Lung (tissue), 12 donors: ENCODE data around the gene FKBP8. TPM values are rescaled to one million over a fixed set of nuclear protein-coding genes. Genes with fewer than 3 reads are reported as not detected.
A peak's percentile ranks its signal among the peaks of the same experiment; 100 is the strongest.

Experiments
- ATAC-seq: fragments of 200-7000 bp; cut with Tn5 transposase; one replicate; pipeline ENCODE4 v1.9.1; 2020; ENCODE audit warnings: moderate number of reproducible peaks; ENCODE audit not compliant: insufficient read depth, low FRiP score
- DNase-seq, 3 donors: peaks; one replicate each; pipeline ENCODE4 v3.0.0-alpha.2; 2013 to 2017
- H3K27ac ChIP-seq, 2 donors: one replicate each; pipeline ENCODE4 v1.5.1; 2013; ENCODE audit warnings: mild to moderate bottlenecking in 2 of 2, moderate library complexity in 2 of 2, control low read depth in 1 of 2, inconsistent platforms in 1 of 2, low read depth in 1 of 2, low read length in 1 of 2
- H3K27me3 ChIP-seq, 3 donors: one replicate each; pipeline ENCODE4 v1.5.1; 2013; ENCODE audit warnings: low read length in 2 of 3; ENCODE audit not compliant: control insufficient read depth in 3 of 3, insufficient read depth in 3 of 3
- H3K36me3 ChIP-seq, 4 donors: one replicate each; pipeline ENCODE4 v1.5.1; 2013; ENCODE audit warnings: low read length in 4 of 4, mild to moderate bottlenecking in 1 of 4, moderate library complexity in 1 of 4; ENCODE audit not compliant: control insufficient read depth in 4 of 4, insufficient read depth in 4 of 4
- H3K4me1 ChIP-seq, 5 donors: one replicate each; pipeline ENCODE4 v1.5.1; 2013; ENCODE audit warnings: low read length in 5 of 5, mild to moderate bottlenecking in 2 of 5, moderate library complexity in 1 of 5; ENCODE audit not compliant: control insufficient read depth in 5 of 5, insufficient read depth in 5 of 5
- H3K4me3 ChIP-seq: one replicate; pipeline ENCODE4 v1.5.1; 2013; ENCODE audit warnings: mild to moderate bottlenecking, control low read depth, moderate library complexity
- H3K9ac ChIP-seq, 2 donors: one replicate each; pipeline ENCODE4 v1.5.1; 2013; ENCODE audit warnings: low read length in 2 of 2, control low read depth in 1 of 2; ENCODE audit not compliant: insufficient read depth in 1 of 2
- H3K9me3 ChIP-seq, 4 donors: one replicate each; pipeline ENCODE4 v1.5.1; 2013; ENCODE audit warnings: low read length in 3 of 4, mild to moderate bottlenecking in 1 of 4, moderate library complexity in 1 of 4; ENCODE audit not compliant: control insufficient read depth in 4 of 4, insufficient read depth in 3 of 4
- WGBS, 2 donors: extraction: QIAGEN DNeasy Blood & Tissue Kit; methylation state at CpG; one replicate each; pipeline ENCODE4 v1.1.7; 2013; 5-methylcytosine and 5-hydroxymethylcytosine counted together
- polyA plus RNA-seq, 2 donors: library from polyadenylated mRNA; stranded (reverse); fragments of 200-250 nt; gene quantifications; one replicate each; pipeline ENCODE4 v1.2.1, GENCODE V29; 2013
- total RNA-seq, 2 donors: library from RNA; depleted of rRNA in 1 of 2; stranded (reverse); fragments of >200 nt in 1 of 2; gene quantifications; one replicate each; pipeline ENCODE4 v1.2.1, GENCODE V29; 2014 to 2021
- TF ChIP-seq, protein P1 (sequence below): IDR thresholded peaks from 2 replicates; pipeline ENCODE4 v1.5.1; 2012; ENCODE audit warnings: mild to moderate bottlenecking; ENCODE audit errors: control extremely low read depth, extremely low read depth
- donor health status: control.
- donor health status: control.
- donor health status: Bipolar disorder and iron deficiency.
- donor health status: healthy.
- donor health status: DM: yes; HTN: yes; CAD: no.

FKBP8 gene
- total and polyA plus RNA-seq, 4 donors: 168 to 357 (median 230) TPM

GRCh38 chr19:18500376-18500775 lies 43.0 kb downstream of the FKBP8 start:
- ATAC-seq (no peak), DNase-seq (peak in 1 of 3 donors; percentile 38)
- Histone ChIP-seq H3K27ac (peak overlapping the region in 1 of 2 donors; percentile 24), H3K9me3 (no peaks in the 10 kb centered on the region), H3K4me3 (no peak overlapping the region), H3K4me1 (peaks cover 5 to 63% (median 13%) of the 10 kb centered on the region in 5 donors), H3K27me3 (no peaks in the 10 kb centered on the region), H3K9ac (no peak overlapping the region), H3K36me3 (no peaks in the 10 kb centered on the region)
- TF ChIP-seq, protein P1, sequence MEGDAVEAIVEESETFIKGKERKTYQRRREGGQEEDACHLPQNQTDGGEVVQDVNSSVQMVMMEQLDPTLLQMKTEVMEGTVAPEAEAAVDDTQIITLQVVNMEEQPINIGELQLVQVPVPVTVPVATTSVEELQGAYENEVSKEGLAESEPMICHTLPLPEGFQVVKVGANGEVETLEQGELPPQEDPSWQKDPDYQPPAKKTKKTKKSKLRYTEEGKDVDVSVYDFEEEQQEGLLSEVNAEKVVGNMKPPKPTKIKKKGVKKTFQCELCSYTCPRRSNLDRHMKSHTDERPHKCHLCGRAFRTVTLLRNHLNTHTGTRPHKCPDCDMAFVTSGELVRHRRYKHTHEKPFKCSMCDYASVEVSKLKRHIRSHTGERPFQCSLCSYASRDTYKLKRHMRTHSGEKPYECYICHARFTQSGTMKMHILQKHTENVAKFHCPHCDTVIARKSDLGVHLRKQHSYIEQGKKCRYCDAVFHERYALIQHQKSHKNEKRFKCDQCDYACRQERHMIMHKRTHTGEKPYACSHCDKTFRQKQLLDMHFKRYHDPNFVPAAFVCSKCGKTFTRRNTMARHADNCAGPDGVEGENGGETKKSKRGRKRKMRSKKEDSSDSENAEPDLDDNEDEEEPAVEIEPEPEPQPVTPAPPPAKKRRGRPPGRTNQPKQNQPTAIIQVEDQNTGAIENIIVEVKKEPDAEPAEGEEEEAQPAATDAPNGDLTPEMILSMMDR: no peak
- 61 to 65% methylated on average over 7 of the region's 7 CpGs for WGBS, 2 donors

DNA sequence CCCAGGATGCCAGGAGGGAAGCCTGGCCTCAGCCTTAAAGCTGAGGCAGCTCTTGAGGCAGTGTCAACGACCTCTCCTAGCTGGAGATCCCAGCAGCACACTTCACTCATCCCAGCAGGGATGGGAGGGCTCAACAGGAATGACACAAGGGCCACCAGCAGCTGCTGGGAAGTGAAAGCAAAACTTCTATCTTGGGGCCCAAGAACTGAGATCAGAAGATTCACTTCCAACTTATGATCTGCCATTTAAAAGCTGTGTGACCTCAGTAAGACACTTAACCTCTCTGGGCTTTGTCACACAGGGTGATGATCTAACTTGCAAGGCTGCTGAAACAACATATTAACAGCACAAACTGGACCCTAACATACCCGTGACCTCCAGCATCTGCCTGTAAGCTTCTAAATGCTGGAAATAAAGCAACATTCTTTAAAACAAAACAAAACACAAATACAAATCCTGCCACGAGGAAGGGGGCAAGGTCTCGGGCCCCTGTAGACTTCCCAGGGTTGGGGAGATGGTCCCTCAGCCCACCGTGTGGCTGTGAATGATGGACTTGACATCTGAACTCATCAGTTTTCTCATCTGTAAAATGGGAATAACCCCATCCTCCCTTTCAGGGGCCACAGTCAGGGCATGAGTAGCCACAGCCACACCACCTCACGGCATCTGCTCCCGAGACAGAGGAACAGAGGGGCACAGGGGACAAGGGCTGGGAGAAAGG lies 44.2 kb downstream of the FKBP8 start:
- H3K36me3 ChIP-seq: no peaks in the 10 kb centered on the region
- WGBS, 2 donors: 79 to 86% methylated on average over 7 of the region's 7 CpGs
- H3K27ac ChIP-seq: peak overlapping the region in 1 of 2 donors; percentile 27
- ATAC-seq (peak; percentile 27), DNase-seq (no peak)
- no peak overlapping the region for H3K9ac ChIP-seq
- H3K27me3 ChIP-seq: no peaks in the 10 kb centered on the region
- TF ChIP-seq, protein P1: no peak
- H3K4me3 ChIP-seq: no peak overlapping the region
- H3K9me3 ChIP-seq: no peaks in the 10 kb centered on the region
- peaks cover 5 to 63% (median 10%) of the 10 kb centered on the region in 5 donors for H3K4me1 ChIP-seq

GRCh38 chr19:18496980-18497256 lies 46.5 kb downstream of the FKBP8 start:
- DNase-seq: no peak
- no peak overlapping the region for H3K9ac ChIP-seq
- H3K27me3 ChIP-seq: no peaks in the 10 kb centered on the region
- TF ChIP-seq, protein P1: no peak
- WGBS, 2 donors: 67 to 75% methylated on average over 4 of the region's 4 CpGs
- H3K27ac ChIP-seq: no peak overlapping the region
- H3K4me3 ChIP-seq: no peak overlapping the region
- no peak for ATAC-seq
- peaks cover 14 to 50% (median 20%) of the 10 kb centered on the region in 5 donors for H3K4me1 ChIP-seq
- no peaks in the 10 kb centered on the region for H3K9me3 ChIP-seq
- H3K36me3 ChIP-seq: no peaks in the 10 kb centered on the region
